ENCODE results near the gene ZNF521.

ZNF521 gene

DNA sequence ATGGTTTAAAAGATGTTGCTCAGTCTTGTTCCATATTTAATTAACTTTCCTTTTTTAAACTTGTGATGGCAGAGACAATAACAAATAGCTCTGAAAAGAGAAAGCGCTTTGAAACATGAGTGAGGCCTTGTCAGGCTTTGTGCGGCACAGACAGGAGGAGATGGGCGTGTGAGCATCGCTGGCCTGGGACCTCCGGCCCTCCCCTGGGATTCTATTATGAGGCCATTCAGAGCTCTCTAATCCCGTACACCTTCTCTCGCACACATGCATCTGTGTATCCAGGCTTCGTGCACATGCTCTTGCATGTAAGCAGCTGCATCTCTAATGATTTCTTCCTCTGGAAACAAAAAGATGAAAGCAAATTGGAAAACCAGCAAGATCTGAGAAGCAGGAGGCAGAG, 313.7 kb downstream of the ZNF521 start:
- TF ChIP-seq RAD21 (IDR thresholded peaks at IDR 0.05; ENCODE audit: low read depth) (no peak), TEAD4 (IDR thresholded peaks at IDR 0.05) (no peak), CEBPB (IDR thresholded peaks at IDR 0.05) (no peak), EGR1 (IDR thresholded peaks at IDR 0.05) (no peak), TCF12 (IDR thresholded peaks at IDR 0.05; ENCODE audit: low read depth) (no peak)

DNA sequence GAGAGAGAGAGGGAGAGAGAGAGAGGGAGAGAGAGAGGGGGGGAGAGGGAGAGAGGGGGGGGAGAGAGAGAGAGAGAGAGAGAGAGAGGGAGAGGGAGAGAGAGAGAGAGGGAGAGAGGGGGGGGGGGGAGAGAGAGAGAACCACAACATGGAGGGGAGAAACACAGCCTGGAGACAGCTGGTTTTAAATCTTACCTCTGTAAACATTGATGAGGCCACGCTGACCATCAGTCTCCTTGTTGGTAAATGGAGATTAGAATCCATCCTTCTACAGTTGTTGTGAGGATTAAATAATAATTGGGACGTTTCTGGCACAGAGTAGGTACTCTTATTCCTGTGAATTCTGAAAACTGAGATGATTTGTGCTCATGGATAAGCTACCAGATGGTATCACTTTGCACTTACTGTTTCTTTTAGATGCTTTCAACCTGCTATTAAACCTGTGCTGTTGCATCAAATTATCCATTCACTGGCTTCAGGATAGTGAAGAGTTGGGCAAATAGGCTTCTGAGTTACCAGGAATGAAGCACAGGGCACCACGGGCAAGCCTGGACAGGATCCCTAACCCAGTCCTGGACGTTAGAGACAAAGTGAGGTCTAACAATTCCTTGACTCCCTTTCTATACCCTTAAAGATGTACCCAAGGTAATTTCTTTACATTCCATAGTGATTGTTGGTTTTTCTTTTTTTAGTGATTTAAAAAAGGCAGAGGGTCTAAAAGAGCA, 318.1 kb downstream of the ZNF521 start:
- TF ChIP-seq YY1 (IDR thresholded peaks at IDR 0.05; ENCODE audit: low read depth) (no peak), REST (IDR thresholded peaks at IDR 0.05; ENCODE audit: low read depth) (no peak), TAF1 (IDR thresholded peaks at IDR 0.05; ENCODE audit: low read depth) (no peak), MAX (IDR thresholded peaks at IDR 0.05) (no peak)
- TF ChIP-seq, protein P1, sequence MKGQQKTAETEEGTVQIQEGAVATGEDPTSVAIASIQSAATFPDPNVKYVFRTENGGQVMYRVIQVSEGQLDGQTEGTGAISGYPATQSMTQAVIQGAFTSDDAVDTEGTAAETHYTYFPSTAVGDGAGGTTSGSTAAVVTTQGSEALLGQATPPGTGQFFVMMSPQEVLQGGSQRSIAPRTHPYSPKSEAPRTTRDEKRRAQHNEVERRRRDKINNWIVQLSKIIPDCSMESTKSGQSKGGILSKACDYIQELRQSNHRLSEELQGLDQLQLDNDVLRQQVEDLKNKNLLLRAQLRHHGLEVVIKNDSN (IDR thresholded peaks at IDR 0.05), result no peak

DNA sequence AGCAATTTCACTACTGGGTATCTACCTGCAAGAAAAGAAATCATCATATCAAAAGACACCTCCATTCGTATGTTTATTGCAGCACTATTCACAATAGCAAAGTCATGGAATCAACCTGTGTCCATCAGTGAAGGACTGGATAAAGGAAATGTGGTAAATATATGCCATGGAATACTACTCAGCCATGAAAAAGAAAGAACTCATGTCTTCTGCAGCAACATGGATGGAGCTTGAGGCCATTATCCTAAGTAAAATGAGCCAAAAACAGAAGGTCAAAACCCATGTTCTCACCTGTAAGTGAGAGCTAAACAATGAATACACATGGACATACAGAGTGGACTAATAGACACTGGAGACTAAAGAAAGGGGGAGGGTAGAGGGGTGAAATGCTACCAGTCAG, 322.2 kb downstream of the ZNF521 start:
- TF ChIP-seq YY1 (IDR thresholded peaks at IDR 0.05; ENCODE audit: low read depth), result no peak
- no peak for TF ChIP-seq EP300 (IDR thresholded peaks at IDR 0.05; ENCODE audit: borderline replicate concordance)
- TF ChIP-seq EGR1 (IDR thresholded peaks at IDR 0.05), result no peak
- TF ChIP-seq, protein P1 (IDR thresholded peaks at IDR 0.05), result no peak
- TF ChIP-seq ZBTB7A (IDR thresholded peaks at IDR 0.05; ENCODE audit: low read depth), result no peak
- TF ChIP-seq FOXM1 (IDR thresholded peaks at IDR 0.05; ENCODE audit: borderline replicate concordance, low read depth), result no peak
- TF ChIP-seq CREB1 (IDR thresholded peaks at IDR 0.05; ENCODE audit: low read depth), result no peak
- TF ChIP-seq TCF12 (IDR thresholded peaks at IDR 0.05; ENCODE audit: low read depth), result no peak
- TF ChIP-seq RAD21 (IDR thresholded peaks at IDR 0.05; ENCODE audit: low read depth), result no peak
- no peak for TF ChIP-seq REST (IDR thresholded peaks at IDR 0.05; ENCODE audit: low read depth)
- no peak for TF ChIP-seq TEAD4 (IDR thresholded peaks at IDR 0.05)
- TF ChIP-seq TAF1 (IDR thresholded peaks at IDR 0.05; ENCODE audit: low read depth), result no peak
- no peak for TF ChIP-seq NFIC (IDR thresholded peaks at IDR 0.05)
- TF ChIP-seq CEBPB (IDR thresholded peaks at IDR 0.05), result no peak
- no peak for TF ChIP-seq MAX (IDR thresholded peaks at IDR 0.05)

DNA sequence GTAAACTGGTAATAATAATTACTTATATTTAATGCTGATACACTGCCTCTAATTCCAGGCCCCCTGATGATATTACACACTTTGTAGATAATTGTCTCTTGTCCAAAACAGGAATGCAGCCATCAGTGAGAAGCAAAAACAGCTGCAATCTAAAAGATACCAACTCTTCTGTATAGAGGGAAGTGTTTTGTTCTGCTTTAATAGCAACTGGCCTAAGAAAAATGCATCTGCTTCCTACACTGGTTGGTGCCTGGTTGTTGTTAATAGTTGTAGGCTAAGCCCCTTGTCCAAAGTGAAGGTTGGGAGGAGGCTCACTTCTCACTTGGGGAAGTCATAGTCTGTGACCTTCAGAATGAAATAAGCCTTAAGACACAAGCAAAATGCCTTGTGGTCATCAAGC, 332.0 kb downstream of the ZNF521 start:
- TF ChIP-seq EP300 (IDR thresholded peaks at IDR 0.05; ENCODE audit: borderline replicate concordance) (no peak), RAD21 (IDR thresholded peaks at IDR 0.05; ENCODE audit: low read depth) (no peak), ZBTB7A (IDR thresholded peaks at IDR 0.05; ENCODE audit: low read depth) (no peak), TEAD4 (IDR thresholded peaks at IDR 0.05) (no peak), CREB1 (IDR thresholded peaks at IDR 0.05; ENCODE audit: low read depth) (no peak), CEBPB (IDR thresholded peaks at IDR 0.05) (no peak), FOXM1 (IDR thresholded peaks at IDR 0.05; ENCODE audit: borderline replicate concordance, low read depth) (no peak), EGR1 (IDR thresholded peaks at IDR 0.05) (no peak), MAX (IDR thresholded peaks at IDR 0.05) (no peak)

- TF ChIP-seq TAF1 (IDR thresholded peaks at IDR 0.05; ENCODE audit: low read depth), result no peak
- TF ChIP-seq FOXM1 (IDR thresholded peaks at IDR 0.05; ENCODE audit: borderline replicate concordance, low read depth), result no peak
- no peak for TF ChIP-seq EGR1 (IDR thresholded peaks at IDR 0.05)
- TF ChIP-seq MAX (IDR thresholded peaks at IDR 0.05), result no peak
- no peak for TF ChIP-seq TCF12 (IDR thresholded peaks at IDR 0.05; ENCODE audit: low read depth)
- no peak for TF ChIP-seq TEAD4 (IDR thresholded peaks at IDR 0.05)
- TF ChIP-seq ZBTB7A (IDR thresholded peaks at IDR 0.05; ENCODE audit: low read depth), result no peak
- TF ChIP-seq EP300 (IDR thresholded peaks at IDR 0.05; ENCODE audit: borderline replicate concordance), result no peak
- no peak for TF ChIP-seq RAD21 (IDR thresholded peaks at IDR 0.05; ENCODE audit: low read depth)
- no peak for TF ChIP-seq CEBPB (IDR thresholded peaks at IDR 0.05)
- no peak for TF ChIP-seq REST (IDR thresholded peaks at IDR 0.05; ENCODE audit: low read depth)
- no peak for TF ChIP-seq NFIC (IDR thresholded peaks at IDR 0.05)
- TF ChIP-seq CREB1 (IDR thresholded peaks at IDR 0.05; ENCODE audit: low read depth), result no peak
- no peak for TF ChIP-seq YY1 (IDR thresholded peaks at IDR 0.05; ENCODE audit: low read depth)
- TF ChIP-seq, protein P1 (IDR thresholded peaks at IDR 0.05), result no peak
These were observed 332.7 kb downstream of the ZNF521 start for GRCh38 chr18:25019086-25019860.
